ENCODE data around the gene MRPS26. TPM values are rescaled to one million over a fixed set of nuclear protein-coding genes. Genes with fewer than 3 reads are reported as not detected.
"Not testable (repeated sequence)": the region's sequence is repeated elsewhere in the genome, so short reads cannot be mapped to it uniquely, and the experiment has no call there.

Gene MRPS26
- total RNA-seq, 1 donor from 2014 or later: 30.0 TPM

DNA sequence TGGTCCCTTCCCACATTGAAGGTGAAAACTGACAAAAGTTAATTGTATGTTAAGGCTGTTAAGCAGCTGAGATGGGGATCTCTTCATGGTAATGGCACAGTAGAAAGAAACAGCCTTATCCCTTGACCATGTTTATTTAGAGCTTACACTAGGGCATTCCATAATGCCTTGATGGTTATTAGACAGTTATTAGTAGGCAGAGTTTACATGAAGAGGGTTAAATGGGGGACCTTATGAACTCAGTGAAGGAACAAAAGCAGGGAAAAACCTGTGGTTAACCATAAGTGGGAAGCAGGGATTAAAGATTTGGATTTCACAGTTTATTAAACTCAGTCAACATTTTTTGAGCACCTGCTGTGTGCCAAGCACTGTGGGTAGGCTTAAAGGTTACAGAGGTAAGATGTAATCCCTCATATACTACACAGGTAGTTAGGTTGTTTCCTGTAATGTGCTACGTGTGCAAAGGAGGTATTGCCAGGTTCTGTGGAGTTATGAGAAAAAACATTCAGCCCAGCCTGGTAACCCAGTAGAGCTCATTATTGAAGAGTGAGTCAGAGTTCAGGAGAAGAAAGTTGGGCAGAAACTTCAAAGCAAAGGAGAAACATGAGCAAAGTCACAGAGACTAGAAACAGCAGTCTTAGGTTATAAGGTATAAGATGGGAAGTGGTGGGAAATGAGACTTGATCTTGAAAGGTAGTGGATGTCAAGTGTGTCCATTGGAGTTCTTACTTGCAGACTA, 34.7 kb upstream of the MRPS26 start:
- no peaks in the 10 kb centered on the region for H3K4me1 Mint-ChIP-seq (ENCODE audit: low read depth, unreplicated experiment)
- no peak for DNase-seq
- H3K27ac Mint-ChIP-seq (ENCODE audit: unreplicated experiment): no peak overlapping the region
- H3K4me3 Mint-ChIP-seq (ENCODE audit: unreplicated experiment): no peak overlapping the region
- H3K9me3 Mint-ChIP-seq (ENCODE audit: unreplicated experiment): peaks cover 2% of the 10 kb centered on the region
- peaks cover 5% of the 10 kb centered on the region for H3K36me3 Mint-ChIP-seq (ENCODE audit: unreplicated experiment)
- TF ChIP-seq, protein P1, sequence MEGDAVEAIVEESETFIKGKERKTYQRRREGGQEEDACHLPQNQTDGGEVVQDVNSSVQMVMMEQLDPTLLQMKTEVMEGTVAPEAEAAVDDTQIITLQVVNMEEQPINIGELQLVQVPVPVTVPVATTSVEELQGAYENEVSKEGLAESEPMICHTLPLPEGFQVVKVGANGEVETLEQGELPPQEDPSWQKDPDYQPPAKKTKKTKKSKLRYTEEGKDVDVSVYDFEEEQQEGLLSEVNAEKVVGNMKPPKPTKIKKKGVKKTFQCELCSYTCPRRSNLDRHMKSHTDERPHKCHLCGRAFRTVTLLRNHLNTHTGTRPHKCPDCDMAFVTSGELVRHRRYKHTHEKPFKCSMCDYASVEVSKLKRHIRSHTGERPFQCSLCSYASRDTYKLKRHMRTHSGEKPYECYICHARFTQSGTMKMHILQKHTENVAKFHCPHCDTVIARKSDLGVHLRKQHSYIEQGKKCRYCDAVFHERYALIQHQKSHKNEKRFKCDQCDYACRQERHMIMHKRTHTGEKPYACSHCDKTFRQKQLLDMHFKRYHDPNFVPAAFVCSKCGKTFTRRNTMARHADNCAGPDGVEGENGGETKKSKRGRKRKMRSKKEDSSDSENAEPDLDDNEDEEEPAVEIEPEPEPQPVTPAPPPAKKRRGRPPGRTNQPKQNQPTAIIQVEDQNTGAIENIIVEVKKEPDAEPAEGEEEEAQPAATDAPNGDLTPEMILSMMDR (IDR thresholded peaks at IDR 0.05; ENCODE audit: partially characterized antibody, unreplicated experiment): no peak
- H3K27me3 Mint-ChIP-seq (ENCODE audit: unreplicated experiment): peaks cover 4% of the 10 kb centered on the region

DNA sequence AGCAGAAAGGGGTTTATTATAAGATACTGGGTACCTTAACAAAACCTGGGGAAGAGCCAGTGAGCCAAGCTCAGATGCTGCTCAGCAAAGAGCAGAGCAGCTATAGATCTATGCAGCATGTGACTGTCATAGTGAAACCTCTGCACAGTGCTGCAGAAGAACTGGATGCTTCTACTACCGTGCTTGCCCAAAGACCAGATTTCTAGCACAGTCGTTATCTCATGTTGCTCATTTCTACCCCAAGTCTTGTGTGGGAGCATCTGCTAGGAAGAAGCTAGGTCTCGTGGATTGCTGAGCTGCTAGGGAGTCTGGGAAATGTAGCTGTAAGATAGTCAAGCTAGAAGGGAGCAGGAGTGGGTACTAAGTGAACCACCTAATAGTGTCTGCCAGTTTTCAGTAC, 34.1 kb upstream of the MRPS26 start:
- TF ChIP-seq, protein P1 (IDR thresholded peaks at IDR 0.05; ENCODE audit: partially characterized antibody, unreplicated experiment): no peak
- Mint-ChIP-seq H3K4me3 (ENCODE audit: unreplicated experiment) (no peak overlapping the region), H3K4me1 (ENCODE audit: low read depth, unreplicated experiment) (no peaks in the 10 kb centered on the region), H3K36me3 (ENCODE audit: unreplicated experiment) (peaks cover 7% of the 10 kb centered on the region), H3K27ac (ENCODE audit: unreplicated experiment) (no peak overlapping the region), H3K9me3 (ENCODE audit: unreplicated experiment) (peaks cover 2% of the 10 kb centered on the region), H3K27me3 (ENCODE audit: unreplicated experiment) (peaks cover 4% of the 10 kb centered on the region)
- DNase-seq: no peak

DNA sequence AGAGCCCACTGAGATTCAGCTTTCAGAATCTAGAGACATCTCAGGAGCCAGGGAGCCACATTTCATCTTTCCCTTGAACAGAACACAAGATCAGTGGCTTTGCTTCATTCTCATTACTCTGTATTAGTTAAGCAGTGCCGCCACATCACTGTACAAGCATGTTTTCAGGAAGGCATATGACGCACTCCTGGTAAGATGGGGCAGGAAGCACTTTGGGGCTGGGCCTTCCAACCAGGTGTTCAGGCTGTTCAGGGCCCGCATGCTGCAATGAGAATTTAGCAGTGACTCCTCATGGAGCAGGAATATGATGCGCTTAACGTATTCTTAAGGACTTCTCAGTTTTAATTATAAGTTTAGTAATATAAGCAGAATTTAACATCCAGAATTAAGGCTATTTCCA, 32.1 kb upstream of the MRPS26 start:
- no peak for DNase-seq
- Mint-ChIP-seq H3K36me3 (ENCODE audit: unreplicated experiment) (peaks cover 16% of the 10 kb centered on the region), H3K27ac (ENCODE audit: unreplicated experiment) (no peak overlapping the region), H3K9me3 (ENCODE audit: unreplicated experiment) (peaks cover 3% of the 10 kb centered on the region), H3K27me3 (ENCODE audit: unreplicated experiment) (peaks cover 4% of the 10 kb centered on the region), H3K4me1 (ENCODE audit: low read depth, unreplicated experiment) (no peaks in the 10 kb centered on the region), H3K4me3 (ENCODE audit: unreplicated experiment) (no peak overlapping the region)
- TF ChIP-seq, protein P1 (IDR thresholded peaks at IDR 0.05; ENCODE audit: partially characterized antibody, unreplicated experiment): no peak

DNA sequence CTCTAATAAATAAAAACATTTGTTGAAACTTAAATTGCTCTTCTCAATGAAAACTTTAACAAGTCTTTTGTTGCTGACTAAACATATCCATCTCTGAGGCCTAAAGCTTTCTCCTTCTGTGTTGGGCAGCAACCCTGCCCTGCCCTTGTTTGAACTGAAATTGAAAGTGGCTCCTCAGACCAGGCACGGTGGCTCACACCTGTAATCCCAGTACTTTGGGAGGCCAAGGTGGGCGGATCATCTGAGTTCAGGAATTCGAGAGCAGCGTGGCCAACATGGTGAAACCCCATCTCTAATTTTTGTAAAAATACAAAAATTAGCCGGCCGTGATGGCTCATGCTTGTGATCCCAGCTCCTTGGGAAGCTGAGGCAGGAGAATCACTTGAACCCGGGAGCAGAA, 31.7 kb upstream of the MRPS26 start:
- peaks cover 16% of the 10 kb centered on the region for H3K36me3 Mint-ChIP-seq (ENCODE audit: unreplicated experiment)
- no peaks in the 10 kb centered on the region for H3K4me1 Mint-ChIP-seq (ENCODE audit: low read depth, unreplicated experiment)

DNA sequence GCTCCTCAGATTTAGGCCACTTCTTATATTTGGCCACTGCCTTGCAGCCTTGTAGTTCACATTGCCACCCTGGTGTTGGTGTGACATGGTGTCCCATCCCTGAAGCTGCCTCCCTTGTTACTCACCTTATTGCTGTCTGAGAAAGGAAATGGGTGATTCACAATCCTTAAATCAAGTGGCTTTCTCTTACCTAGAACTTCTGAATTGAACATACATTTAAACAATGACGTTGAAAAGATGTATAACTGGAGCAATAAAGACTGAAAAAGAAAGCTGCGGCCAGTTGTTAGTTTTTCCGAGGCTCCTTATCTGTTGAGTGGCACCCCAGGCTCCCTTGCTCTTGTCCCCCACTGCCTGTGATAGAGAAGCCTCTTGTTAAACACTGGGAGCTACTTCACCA, 31.2 kb upstream of the MRPS26 start:
- Mint-ChIP-seq H3K4me3 (ENCODE audit: unreplicated experiment) (no peak overlapping the region), H3K27ac (ENCODE audit: unreplicated experiment) (no peak overlapping the region), H3K9me3 (ENCODE audit: unreplicated experiment) (peaks cover 3% of the 10 kb centered on the region), H3K36me3 (ENCODE audit: unreplicated experiment) (peaks cover 12% of the 10 kb centered on the region), H3K4me1 (ENCODE audit: low read depth, unreplicated experiment) (no peaks in the 10 kb centered on the region), H3K27me3 (ENCODE audit: unreplicated experiment) (peaks cover 4% of the 10 kb centered on the region)
- TF ChIP-seq, protein P1 (IDR thresholded peaks at IDR 0.05; ENCODE audit: partially characterized antibody, unreplicated experiment): no peak
- DNase-seq: no peak

More for the DNA sequence above, 31.7 kb upstream of the MRPS26 start:
- H3K27me3 Mint-ChIP-seq (ENCODE audit: unreplicated experiment): peaks cover 4% of the 10 kb centered on the region
- no peak overlapping the region for H3K27ac Mint-ChIP-seq (ENCODE audit: unreplicated experiment)
- TF ChIP-seq, protein P1 (IDR thresholded peaks at IDR 0.05; ENCODE audit: partially characterized antibody, unreplicated experiment): no peak
- H3K4me3 Mint-ChIP-seq (ENCODE audit: unreplicated experiment): no peak overlapping the region
- H3K9me3 Mint-ChIP-seq (ENCODE audit: unreplicated experiment): peaks cover 3% of the 10 kb centered on the region
- DNase-seq: no peak

DNA sequence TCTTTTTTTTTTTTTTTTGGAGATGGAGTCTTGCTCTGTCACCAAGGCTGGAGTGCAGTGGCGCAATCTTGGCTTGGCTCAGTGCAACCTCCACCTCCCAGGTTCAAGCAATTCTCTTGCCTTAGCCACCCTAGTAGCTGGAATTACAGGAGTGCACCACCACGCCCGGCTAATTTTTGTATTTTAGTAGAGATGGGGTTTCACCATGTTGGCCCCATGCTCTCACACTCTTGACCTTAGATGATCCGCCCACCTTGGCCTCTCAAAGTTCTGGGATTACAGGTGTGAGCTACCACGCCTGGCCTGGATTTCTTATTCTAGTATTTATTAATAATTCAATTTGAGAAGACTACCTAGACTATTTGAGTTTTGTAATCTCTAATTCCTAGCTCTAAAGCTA, 30.6 kb upstream of the MRPS26 start:
- peaks cover 11% of the 10 kb centered on the region for H3K36me3 Mint-ChIP-seq (ENCODE audit: unreplicated experiment)
- not testable (repeated sequence) for H3K9me3 Mint-ChIP-seq (ENCODE audit: unreplicated experiment); DNase-seq; H3K4me3 Mint-ChIP-seq (ENCODE audit: unreplicated experiment); H3K4me1 Mint-ChIP-seq (ENCODE audit: low read depth, unreplicated experiment); H3K27me3 Mint-ChIP-seq (ENCODE audit: unreplicated experiment); H3K27ac Mint-ChIP-seq (ENCODE audit: unreplicated experiment)

Measured in glutamatergic neuron (in vitro differentiated cells).